HG02870 (cell line): Measurements from ENCODE around the gene MAPK10.

ENCODE experiments used
- ATAC-seq: cut with Tn5 transposase; IDR thresholded peaks from one replicate; pipeline ENCODE4 v1.9.1; 2021; ENCODE audit warnings: mild to moderate bottlenecking, moderate library complexity; ENCODE audit not compliant: unreplicated experiment

MAPK10 gene

DNA sequence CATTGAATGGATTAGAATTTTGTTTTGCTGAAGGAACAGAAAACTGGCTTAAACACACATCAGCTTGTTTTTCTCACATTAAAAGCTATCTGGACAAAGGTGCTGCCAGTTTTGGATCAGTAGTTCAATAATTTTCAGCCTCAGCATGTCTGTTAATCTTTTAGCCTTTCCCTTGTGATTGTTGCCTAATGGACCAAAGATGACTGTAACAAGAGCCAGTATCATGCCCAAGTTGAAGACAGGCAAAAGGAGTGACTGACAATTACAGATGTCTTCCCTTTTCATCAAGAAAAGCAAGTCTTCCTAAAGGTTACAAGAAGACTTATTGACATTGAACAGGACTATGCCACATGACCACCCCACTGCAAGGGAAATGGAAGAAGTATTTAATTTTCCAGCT lies 419.7 kb downstream of the MAPK10 start:
- no peak for ATAC-seq
